ENCODE measurements around the gene LIMK1.

DNA sequence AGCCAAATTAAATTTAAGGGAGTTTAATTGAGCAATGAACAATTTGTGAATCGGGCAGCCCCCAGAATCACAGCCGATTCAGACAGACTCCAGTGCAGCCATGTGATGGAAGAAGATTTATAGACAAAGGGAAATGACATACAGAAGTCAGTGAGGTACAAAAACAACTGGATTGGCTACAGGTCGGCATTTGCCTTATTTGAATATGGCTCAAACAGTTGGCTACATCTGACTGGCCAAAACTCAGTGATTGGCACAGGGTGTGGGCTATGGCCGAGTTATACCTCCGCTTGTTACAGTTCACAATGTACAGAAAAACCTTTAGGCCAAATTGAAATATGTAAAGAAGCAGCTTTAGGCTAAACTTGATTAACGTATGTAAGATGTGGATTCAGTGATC lies 59.8 kb downstream of the LIMK1 start:
- TF ChIP-seq CTCF (IDR thresholded peaks at IDR 0.05) (no peak), POLR2A (IDR thresholded peaks at IDR 0.05) (no peak)
